Measurements from ENCODE around the gene CREG2. TPM values are rescaled to one million over a fixed set of nuclear protein-coding genes. Genes with fewer than 3 reads are reported as not detected.

Gene CREG2
- total and polyA plus RNA-seq, 2 experiments from 2014 or later: 1.7 to 2.6 TPM

- no peaks in the 10 kb centered on the region for H3K36me3 ChIP-seq (ENCODE audit: insufficient read depth)
- Mint-ChIP-seq H3K27ac (no peak overlapping the region), H3K4me3 (no peak overlapping the region), H3K36me3 (ENCODE audit: low read depth) (no peaks in the 10 kb centered on the region), H3K4me1 (peaks cover 6% of the 10 kb centered on the region; the same call in 2 of the 3 replicates), H3K9me3 (no peaks in the 10 kb centered on the region), H3K27me3 (ENCODE audit: insufficient read depth, low read depth, poor library complexity) (peaks cover 4% of the 10 kb centered on the region)
- no peak overlapping the region for H3K4me2 ChIP-seq
- H3K4me1 ChIP-seq (ENCODE audit: insufficient read depth): no peaks in the 10 kb centered on the region
- H2AFZ ChIP-seq: no peak overlapping the region
- no peaks in the 10 kb centered on the region for H3K79me2 ChIP-seq (replicated peaks; ENCODE audit: insufficient read depth)
- no peaks in the 10 kb centered on the region for H3K27me3 ChIP-seq (ENCODE audit: insufficient read depth)
- no peak overlapping the region for H3K27ac ChIP-seq (ENCODE audit: low read depth)
- no peak for DNase-seq (ENCODE audit: low spot score)
- H3K4me3 ChIP-seq: no peak overlapping the region
- H4K20me1 ChIP-seq (replicated peaks; ENCODE audit: insufficient read depth): no peaks in the 10 kb centered on the region
- ATAC-seq: no peak
- H3K9me2 ChIP-seq (ENCODE audit: insufficient read depth): no peaks in the 10 kb centered on the region
- no peak for TF ChIP-seq ZNF462 (CRISPR knock-in tag; IDR thresholded peaks at IDR 0.05)
- TF ChIP-seq POLR2AphosphoS5 (IDR thresholded peaks at IDR 0.05; ENCODE audit: low read depth): no peak
- no peak for TF ChIP-seq STAT1 (IDR thresholded peaks at IDR 0.05; ENCODE audit: unreplicated experiment)
- no peak for TF ChIP-seq ZNF114 (CRISPR knock-in tag; IDR thresholded peaks at IDR 0.05)
- TF ChIP-seq ETS1 (IDR thresholded peaks at IDR 0.05): no peak
- TF ChIP-seq NANOG (IDR thresholded peaks at IDR 0.05; ENCODE audit: borderline replicate concordance): no peak
- no peak for TF ChIP-seq CREB1 (CRISPR knock-in tag; IDR thresholded peaks at IDR 0.05; ENCODE audit: low read depth)
- TF ChIP-seq REST (IDR thresholded peaks at IDR 0.05; ENCODE audit: unreplicated experiment): no peak
- no peak for TF ChIP-seq EZH2 (IDR thresholded peaks at IDR 0.05; ENCODE audit: low read depth, unreplicated experiment)
- no peak for TF ChIP-seq JUNB (IDR thresholded peaks at IDR 0.05; ENCODE audit: unreplicated experiment)
- no peak for TF ChIP-seq CTCF (conservative IDR thresholded peaks at IDR 0.05; ENCODE audit: low read depth in 2 of 2)
- no peaks in the 10 kb centered on the region for H3F3A ChIP-seq (replicated peaks; ENCODE audit: low read depth)
Measured at GRCh38 chr2:101348883-101349282, 38.4 kb downstream of the CREG2 start.

Measured in GM23338 (cell line).